ENCODE measurements around the gene FAN1.

- TF ChIP-seq CTCF (IDR thresholded peaks at IDR 0.05; ENCODE audit: extremely low read depth in 1 of 2, insufficient read depth in 1 of 2, low read depth in 1 of 2, low read length in 2 of 2) (no peak), POLR2AphosphoS5 (IDR thresholded peaks at IDR 0.05; ENCODE audit: insufficient read depth, low read depth, low read length) (no peak), EZH2 (IDR thresholded peaks at IDR 0.05; ENCODE audit: borderline replicate concordance, low read depth, low read length, severe bottlenecking) (no peak), POLR2A (IDR thresholded peaks at IDR 0.05; ENCODE audit: low read depth, low read length) (no peak), GATA2 (IDR thresholded peaks at IDR 0.05; ENCODE audit: insufficient read depth, insufficient read length, low read depth, low read length) (no peak), MYC (IDR thresholded peaks at IDR 0.05; ENCODE audit: low read depth, low read length) (no peak)
Observed at GRCh38 chr15:30958219-30958618, 54.5 kb downstream of the FAN1 start.
